GM12873 (cell line): ENCODE measurements around the gene KPTN.
A peak's percentile ranks its signal among the peaks of the same experiment; 100 is the strongest.

Experiments
- TF ChIP-seq, protein P1 (sequence below): IDR thresholded peaks from 2 replicates; pipeline ENCODE4 v1.5.1; 2012; ENCODE audit warnings: low read depth, mild to moderate bottlenecking, moderate library complexity, low read length, control low read depth; ENCODE audit not compliant: insufficient read depth; ENCODE audit errors: missing control alignments

KPTN gene

DNA sequence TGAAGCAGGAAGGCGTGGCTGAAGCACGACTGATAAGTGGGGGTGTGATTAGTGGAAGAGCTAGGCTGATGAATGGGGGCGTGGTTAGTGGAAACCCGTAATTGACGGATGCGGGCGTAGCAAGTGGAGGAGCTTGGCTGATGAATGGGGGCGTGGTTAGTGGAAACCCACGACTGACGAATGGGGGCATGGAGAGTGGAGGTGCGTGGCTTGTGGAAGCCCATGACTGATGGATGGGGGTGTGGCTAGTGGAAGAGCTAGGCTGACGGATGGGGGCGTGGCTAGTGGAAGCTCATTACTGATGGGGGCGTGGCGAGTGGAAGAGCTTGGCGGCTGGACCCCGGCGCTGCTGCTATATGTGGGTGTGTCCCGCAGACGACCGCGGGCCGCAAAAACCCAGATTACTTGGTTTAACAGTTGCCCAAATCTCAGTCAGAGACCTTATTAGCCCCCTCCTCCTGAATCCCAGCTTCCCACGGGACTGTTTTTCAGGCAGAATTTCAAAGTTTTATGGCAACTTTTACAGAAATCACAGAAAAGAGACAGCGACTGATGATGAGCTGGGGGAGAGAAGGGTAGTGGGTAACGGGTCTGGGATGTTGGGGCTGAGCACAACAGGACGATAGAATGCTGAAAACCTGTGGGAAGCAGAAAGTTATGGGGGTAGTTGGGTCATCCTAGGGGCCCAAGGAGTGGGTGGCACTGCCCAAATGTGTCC is 55.7 kb downstream of the KPTN start:
- TF ChIP-seq, protein P1, sequence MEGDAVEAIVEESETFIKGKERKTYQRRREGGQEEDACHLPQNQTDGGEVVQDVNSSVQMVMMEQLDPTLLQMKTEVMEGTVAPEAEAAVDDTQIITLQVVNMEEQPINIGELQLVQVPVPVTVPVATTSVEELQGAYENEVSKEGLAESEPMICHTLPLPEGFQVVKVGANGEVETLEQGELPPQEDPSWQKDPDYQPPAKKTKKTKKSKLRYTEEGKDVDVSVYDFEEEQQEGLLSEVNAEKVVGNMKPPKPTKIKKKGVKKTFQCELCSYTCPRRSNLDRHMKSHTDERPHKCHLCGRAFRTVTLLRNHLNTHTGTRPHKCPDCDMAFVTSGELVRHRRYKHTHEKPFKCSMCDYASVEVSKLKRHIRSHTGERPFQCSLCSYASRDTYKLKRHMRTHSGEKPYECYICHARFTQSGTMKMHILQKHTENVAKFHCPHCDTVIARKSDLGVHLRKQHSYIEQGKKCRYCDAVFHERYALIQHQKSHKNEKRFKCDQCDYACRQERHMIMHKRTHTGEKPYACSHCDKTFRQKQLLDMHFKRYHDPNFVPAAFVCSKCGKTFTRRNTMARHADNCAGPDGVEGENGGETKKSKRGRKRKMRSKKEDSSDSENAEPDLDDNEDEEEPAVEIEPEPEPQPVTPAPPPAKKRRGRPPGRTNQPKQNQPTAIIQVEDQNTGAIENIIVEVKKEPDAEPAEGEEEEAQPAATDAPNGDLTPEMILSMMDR = no peak

DNA sequence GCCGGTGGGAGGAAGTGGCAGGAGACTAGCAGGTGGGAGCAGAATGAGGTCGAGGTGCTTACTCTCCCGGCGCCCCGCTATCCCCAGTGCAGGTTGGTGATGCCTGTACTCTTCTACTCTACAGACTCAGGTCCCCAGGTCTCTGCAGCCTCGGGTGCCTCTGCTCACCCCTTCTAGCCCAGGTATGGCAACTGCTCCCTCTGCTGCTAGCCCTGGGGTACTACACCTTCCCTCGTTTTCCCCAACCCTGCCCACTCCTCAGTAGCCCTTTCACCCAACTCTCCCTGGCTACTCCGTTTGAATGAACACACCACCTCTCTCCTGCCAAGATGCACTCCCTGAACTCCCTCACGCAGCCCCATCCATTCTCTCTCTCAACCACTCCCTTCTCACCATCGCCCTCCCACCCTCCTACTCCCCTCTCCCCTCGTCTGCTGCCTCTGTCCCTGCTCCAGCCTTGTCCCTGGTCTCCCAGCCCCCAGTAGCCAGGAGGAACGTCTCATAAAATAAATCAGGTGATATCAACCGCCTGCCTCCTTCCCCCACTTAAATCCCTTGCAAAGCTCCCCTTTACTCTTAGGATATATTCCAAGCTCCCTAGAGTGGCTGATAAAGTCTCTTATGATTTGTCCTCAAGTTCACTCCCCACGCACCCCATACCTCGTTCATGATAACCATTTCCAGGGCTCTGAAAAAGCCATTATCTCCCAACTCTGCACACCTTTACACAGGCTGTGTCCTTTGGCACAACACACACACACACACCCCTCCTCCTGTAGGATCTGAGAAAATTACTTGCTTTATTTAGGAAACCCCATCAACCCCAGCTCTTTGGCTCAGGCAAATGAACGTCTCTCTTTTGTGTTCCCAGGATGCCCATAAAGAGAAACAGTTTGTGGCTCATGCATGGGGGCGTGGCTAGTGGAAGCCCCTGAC is 56.5 kb downstream of the KPTN start:
- TF ChIP-seq, protein P1 = peak; percentile 98
